Effector CD8-positive, alpha-beta T cell (primary cell): ENCODE measurements around the gene FOXN1.
"Not testable (repeated sequence)": the region's sequence is repeated elsewhere in the genome, so short reads cannot be mapped to it uniquely, and the experiment has no call there.

Experiments
- DNase-seq: peaks from one replicate; lab custom pipeline; 2025; lab: John Stamatoyannopoulos, UW

The FOXN1 gene

DNA sequence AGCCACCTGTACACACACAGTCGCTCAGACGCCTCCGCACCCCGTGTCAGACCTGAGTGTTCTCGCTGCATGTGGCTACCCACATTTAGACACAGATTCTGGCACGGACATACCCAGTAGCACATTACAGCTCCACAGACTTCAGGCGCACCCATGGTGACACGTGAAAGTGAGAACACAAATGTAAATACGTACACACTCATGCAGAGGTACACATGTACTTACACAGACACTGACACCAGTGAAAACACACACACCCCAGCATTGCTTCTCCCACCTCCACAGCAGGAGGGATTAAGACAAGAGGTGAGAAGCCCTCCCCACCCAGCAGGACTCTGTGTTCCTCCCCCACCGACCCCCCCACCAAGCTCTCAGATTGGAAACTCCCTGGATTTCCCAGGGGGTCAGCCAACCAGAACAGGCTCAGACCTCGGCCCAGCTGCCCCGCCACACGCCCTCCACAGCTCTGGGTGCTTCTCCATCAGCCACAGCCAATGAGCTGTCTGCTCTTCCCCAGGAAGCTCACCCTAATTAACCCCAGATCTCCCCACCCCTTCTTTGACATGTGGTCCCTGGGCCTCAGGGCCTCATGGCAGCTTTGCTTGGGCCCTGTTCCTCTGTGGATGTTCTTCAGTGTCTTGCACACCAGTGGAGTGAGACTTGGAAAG is 5.3 kb upstream of the FOXN1 start:
- no peak for DNase-seq

DNA sequence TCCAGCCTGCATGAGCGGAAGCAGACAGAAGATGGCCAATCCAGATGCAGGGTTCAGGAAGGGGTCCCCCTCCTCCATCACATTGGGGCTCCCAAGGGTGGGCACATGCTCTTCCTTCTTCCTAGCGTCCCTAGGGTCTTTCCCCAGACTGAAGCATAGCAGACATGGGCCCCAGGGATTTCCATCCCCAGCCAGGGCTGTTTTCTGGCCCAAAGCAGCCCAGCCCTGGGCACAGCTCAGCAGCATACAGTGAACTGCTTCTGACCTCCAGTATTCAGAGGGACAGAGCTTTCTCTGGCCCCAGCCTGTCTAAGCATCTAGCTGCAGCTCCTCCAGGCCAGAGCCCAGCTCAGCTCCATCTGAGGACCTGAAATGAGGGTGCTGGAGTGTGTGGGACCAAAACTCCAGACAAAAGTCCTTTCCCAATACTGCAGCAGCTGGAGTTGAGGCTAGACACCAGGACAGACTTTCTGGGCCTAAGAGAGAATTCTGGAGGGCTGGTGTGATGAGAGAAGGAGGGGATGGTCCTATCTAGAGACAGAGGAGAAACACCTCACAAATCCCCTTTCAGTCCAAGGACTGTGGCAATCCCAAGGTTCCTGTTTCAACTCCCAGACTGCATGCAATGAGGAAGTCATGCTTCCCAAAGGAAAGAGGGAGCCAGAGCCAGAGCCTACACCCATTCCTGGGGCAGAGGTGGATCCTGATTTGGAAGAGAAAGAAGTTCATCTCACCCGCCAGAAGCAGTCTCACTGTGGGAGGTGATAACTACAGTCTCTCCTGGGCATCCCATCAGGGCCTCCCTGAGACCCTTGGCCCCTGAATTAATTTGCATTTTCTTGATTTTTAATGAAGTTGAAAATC is 4.5 kb upstream of the FOXN1 start:
- no peak for DNase-seq

- no peak for DNase-seq
Measured at GRCh38 chr17:28503420-28503819, 2.7 kb upstream of the FOXN1 start.

DNA sequence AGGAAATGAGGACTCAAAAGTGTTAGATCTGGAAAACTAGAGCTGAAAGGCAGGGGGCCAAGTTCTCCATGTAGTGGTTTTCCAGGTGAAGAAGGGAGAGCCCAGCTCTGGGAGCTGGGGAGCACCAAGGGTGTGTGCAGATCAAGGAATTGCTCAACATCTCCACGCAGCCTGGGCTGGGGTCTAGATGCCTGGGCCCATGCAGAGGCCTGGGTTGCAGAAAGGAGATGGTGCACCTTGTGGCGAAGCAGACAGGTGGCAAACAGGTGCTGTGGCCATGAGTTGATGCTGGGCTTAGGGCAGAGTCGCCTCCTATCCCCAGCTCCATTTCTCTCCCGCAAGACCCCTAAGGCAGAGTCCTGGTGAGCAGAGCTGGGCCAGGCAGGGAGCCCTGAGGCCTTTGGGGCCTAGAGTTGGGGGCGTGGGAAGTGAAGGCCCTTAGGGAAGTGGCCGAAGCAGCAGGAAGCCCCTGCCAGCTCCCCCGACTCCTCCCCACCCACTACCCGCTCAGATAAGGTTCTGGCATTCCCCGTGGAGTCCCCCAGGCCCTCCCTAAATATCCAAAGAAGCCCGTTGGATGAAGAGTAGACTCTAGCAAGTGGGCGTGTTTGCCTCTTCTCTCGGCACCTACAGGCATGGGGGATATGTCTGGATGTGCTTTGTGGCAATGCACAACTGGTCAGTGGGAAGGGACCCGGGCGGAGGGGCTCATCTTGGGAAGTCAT is 777 bp downstream of the FOXN1 start:
- no peak for DNase-seq

DNA sequence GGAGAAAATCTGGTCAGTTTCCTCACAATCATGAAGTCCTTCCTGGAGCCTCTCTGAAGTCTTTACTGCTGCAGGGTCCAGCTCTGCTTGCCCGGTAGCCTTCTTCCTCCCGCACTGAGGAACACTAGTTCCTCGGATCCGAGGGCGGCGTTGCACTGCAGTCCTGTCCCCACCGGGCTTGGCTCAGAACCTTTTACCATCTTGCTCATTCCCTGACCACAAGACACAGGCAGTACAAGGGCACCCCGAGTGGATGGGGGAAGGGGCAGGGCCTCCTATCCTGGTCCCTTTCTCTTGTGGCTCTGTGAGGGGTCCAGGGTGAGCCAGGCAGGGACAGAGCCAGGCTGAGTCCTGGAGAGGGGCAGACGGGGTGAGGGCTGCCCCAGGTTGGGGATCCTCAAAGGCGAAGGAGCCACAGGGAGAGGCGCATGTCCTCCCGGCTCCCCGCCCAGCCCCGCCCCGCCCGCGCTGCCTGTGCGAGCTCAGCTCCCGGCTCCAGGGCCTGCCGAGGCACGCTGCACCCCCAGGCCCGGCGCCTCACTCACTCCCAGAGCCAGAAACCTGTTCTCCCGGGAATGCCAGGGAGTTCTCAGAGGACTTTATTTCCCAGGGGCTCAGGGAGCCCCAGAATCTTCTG is 1.5 kb downstream of the FOXN1 start:
- DNase-seq: no peak

DNA sequence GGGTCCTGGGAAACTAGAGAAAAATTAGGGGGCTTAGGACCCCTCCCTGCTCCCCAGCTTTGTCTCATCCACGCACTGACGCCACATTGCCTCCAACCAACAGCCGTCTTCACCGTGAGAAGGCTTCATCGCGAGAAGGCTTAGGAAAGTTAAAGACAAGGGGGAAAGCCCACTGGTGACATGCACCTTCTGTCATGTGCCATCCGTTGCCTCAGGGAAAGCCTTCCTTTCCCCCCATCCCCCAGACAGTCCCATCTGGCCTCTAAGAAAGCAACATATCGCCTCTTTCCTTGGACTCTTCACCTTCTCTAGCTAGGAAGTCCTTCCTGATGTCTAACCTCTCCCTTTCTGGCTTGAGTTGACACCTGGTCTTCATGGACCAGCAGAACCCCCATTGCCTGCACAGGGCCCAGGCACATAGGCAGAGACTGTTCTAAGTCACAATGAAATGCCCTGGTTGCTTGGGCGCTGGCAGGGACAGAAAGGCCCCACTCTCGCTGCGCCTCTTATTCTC is 2.1 kb downstream of the FOXN1 start:
- DNase-seq: no peak

GRCh38 chr17:28509789-28510188 is 3.6 kb downstream of the FOXN1 start:
- DNase-seq: no peak

- DNase-seq: no peak
Measured at GRCh38 chr17:28511858-28512461, 5.8 kb downstream of the FOXN1 start.

- DNase-seq: no peak
Measured at GRCh38 chr17:28513476-28513875, 7.3 kb downstream of the FOXN1 start.

- no peak for DNase-seq
Measured at GRCh38 chr17:28514561-28515002, 8.4 kb downstream of the FOXN1 start.

DNA sequence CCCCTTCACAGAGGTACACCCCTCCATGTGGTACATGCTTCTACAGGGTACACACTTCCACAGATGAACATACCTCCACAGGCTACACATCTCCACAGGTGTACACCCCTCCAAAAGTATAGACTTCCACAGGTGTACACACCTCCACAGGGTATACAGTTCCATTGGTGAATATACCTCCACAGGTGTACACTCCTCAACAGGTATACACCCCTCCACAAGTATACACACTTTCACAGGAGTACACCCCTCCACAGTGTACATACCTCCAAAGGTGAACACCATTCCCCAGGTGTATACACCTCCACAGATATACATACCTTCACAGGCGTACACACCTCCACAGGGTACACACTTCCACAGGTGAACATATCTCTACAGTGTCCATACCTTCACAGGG is 9.4 kb downstream of the FOXN1 start:
- no peak for DNase-seq

- DNase-seq: no peak
Measured at GRCh38 chr17:28518132-28518531, 12.0 kb downstream of the FOXN1 start.

- no peak for DNase-seq
Measured at GRCh38 chr17:28518578-28518977, 12.4 kb downstream of the FOXN1 start.

DNA sequence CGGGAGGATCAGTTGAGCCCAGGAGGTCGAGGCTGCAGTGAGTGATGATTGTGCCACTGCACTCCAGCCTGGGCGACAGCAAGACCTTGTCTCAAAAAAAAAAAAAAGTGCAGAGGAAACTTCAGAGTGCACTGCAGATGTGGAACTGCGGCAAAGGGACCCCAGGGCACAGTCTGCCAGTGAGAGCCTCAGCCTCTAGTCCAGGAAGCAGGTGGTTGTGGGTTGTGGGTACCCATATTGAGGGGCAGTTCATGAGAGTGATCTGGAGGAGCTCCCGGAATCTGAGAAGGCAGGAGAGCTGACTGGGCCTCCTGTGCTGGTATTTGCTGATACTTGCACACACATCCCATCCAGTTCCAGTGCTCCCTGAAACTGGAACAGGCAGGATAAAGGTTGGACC is 13.1 kb downstream of the FOXN1 start:
- no peak for DNase-seq

- DNase-seq: no peak
Measured at GRCh38 chr17:28520687-28521086, 14.5 kb downstream of the FOXN1 start.

DNA sequence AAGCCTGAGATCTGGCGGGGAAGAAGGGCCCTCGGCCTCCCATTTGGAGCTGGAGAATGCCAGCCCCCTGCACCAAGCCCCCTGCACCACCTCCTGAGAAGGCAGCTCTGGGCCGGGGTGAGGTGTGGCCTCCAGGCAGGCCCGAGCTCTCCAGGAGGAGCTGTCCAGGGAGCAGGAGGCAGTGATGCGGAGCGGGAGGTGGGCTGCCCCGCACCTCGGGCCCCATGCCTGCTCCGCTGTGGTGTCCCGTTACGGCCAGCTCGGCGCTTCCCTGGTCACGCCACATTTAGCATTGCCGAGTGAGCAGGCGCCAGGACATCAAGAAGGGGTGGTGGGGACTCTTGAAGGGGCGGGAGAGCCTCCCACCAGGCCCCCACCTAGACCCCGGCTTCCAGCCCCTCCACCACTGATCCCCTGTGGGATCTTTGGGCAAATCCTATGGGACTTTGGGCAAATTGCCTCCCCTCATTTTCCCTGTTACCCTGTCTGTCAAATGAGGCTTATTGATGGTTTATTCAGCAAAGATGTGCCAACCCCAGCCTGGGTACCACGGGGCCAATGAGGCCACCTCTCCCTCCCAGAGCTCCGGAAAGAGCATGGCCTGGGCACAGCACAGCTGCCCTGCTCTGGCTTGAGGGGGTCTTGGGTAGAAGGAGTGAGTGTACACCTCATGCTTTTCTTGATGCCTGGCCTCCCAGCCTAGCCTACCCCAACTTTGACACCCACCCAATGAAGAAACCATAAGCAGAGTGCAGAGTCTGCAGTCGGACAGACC is 15.3 kb downstream of the FOXN1 start:
- DNase-seq: no peak

- DNase-seq: not testable (repeated sequence)
Measured at GRCh38 chr17:28522281-28522680, 16.1 kb downstream of the FOXN1 start.

GRCh38 chr17:28523186-28523585 is 17.0 kb downstream of the FOXN1 start:
- no peak for DNase-seq

GRCh38 chr17:28523876-28524275 is 17.7 kb downstream of the FOXN1 start:
- DNase-seq: no peak

- DNase-seq: no peak
Measured at GRCh38 chr17:28524476-28525424, 18.6 kb downstream of the FOXN1 start.
